ENCODE data around the gene MB. TPM values are rescaled to one million over a fixed set of nuclear protein-coding genes. Genes with fewer than 3 reads are reported as not detected.

MB gene
- total and polyA plus RNA-seq, 9 of the 15 experiments (the other 6 are each of a cell fraction or from before 2014, with no cell fraction given): not detected

GRCh38 chr22:35594686-35595085 lies 22.4 kb downstream of the MB start (continued):
- no peak for TF ChIP-seq FOXK1 (CRISPR knock-in tag; IDR thresholded peaks at IDR 0.05; ENCODE audit: borderline replicate concordance)
- TF ChIP-seq ZNF316 (IDR thresholded peaks at IDR 0.05): no peak

DNA sequence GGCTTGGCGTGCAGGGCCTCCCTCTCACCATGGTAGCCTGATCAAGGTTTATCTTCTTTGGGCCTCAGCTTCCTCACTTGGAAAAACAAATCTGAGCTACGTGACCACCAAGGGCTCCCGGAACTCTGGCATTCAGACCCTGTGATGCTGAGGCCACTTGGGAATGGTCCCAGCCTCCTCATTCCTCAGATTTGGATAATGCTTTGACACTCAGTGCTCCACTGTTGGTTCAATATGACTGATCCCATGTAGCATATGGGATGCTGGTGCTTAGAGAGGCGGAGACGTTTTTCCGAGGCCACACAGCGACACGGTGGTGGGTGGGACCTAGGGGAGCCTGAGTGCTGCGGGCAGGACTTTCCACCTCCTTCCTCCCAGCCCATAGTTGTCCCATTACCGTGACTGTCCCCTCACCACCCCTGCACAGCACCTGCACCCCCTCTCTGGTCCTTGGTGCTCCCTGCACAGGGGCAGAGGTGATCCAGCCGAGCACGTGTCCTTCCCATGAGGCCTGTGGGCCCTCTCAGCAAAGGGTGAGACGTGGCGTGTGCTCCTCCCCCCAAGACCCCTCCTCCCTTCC lies 23.1 kb downstream of the MB start:
- ChIA-PET CTCF (ENCODE audit: low intra/inter-chr PET ratio) (no interaction called here), POLR2A (no interaction called here)
- FAIRE-seq (no peak), DNase-seq (ENCODE audit: extremely low read depth in 1 of 4, low spot score in 3 of 4) (no peak), ATAC-seq (no peak)
- intact Hi-C loops (cut with micrococcal nuclease) (no loop called here), in situ Hi-C loops (cut with MboI) (no loop called here)
- H3K79me2 ChIP-seq (ENCODE audit: control insufficient read depth, insufficient read depth, low read length): no peaks in the 10 kb centered on the region
- H3K4me1 ChIP-seq (replicated peaks in 1 of 2; ENCODE audit: control insufficient read depth in 2 of 2, insufficient read depth in 2 of 2, low read length in 2 of 2): peaks cover 5% of the 10 kb centered on the region in 2 experiments; a peak in 4 of 5 replicates
- BruUV-seq (replicated peaks): no TSS peak
- H3K36me3 ChIP-seq (ENCODE audit: control insufficient read depth, insufficient read depth, low read length): no peaks in the 10 kb centered on the region
- no peak overlapping the region for H3K4me2 ChIP-seq (ENCODE audit: insufficient read depth, low read length)
- no peak overlapping the region for H3K4me3 ChIP-seq
- H4K20me1 ChIP-seq (replicated peaks; ENCODE audit: control insufficient read depth, insufficient read depth, low read length): no peaks in the 10 kb centered on the region
- TF ChIP-seq ZNF263 (CRISPR knock-in tag; IDR thresholded peaks at IDR 0.05; ENCODE audit: borderline replicate concordance) (peak; percentile 82), RFX1 (IDR thresholded peaks at IDR 0.05) (no peak), HBP1 (CRISPR knock-in tag; IDR thresholded peaks at IDR 0.05) (no peak), ETS2 (tag; IDR thresholded peaks at IDR 0.05; ENCODE audit: borderline replicate concordance, poor library complexity, severe bottlenecking) (no peak), HNRNPLL (IDR thresholded peaks at IDR 0.05; ENCODE audit: low read depth, low read length, poor library complexity, severe bottlenecking) (no peak)
- TF ChIP-seq, protein P1, sequence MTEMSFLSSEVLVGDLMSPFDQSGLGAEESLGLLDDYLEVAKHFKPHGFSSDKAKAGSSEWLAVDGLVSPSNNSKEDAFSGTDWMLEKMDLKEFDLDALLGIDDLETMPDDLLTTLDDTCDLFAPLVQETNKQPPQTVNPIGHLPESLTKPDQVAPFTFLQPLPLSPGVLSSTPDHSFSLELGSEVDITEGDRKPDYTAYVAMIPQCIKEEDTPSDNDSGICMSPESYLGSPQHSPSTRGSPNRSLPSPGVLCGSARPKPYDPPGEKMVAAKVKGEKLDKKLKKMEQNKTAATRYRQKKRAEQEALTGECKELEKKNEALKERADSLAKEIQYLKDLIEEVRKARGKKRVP (CRISPR knock-in tag; IDR thresholded peaks at IDR 0.05): no peak
- TF ChIP-seq, protein P2, sequence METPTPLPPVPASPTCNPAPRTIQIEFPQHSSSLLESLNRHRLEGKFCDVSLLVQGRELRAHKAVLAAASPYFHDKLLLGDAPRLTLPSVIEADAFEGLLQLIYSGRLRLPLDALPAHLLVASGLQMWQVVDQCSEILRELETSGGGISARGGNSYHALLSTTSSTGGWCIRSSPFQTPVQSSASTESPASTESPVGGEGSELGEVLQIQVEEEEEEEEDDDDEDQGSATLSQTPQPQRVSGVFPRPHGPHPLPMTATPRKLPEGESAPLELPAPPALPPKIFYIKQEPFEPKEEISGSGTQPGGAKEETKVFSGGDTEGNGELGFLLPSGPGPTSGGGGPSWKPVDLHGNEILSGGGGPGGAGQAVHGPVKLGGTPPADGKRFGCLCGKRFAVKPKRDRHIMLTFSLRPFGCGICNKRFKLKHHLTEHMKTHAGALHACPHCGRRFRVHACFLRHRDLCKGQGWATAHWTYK (CRISPR knock-in tag; IDR thresholded peaks at IDR 0.05): no peak
- TF ChIP-seq, protein P3, sequence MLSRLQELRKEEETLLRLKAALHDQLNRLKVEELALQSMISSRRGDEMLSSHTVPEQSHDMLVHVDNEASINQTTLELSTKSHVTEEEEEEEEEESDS (CRISPR knock-in tag; IDR thresholded peaks at IDR 0.05): no peak
- H2AFZ ChIP-seq (ENCODE audit: low read depth, low read length): no peak overlapping the region
- 3% methylated on average over 5 of the region's 14 CpGs for WGBS (ENCODE audit: insufficient coverage, low coverage, missing lambda C conversion rate)
- peaks cover 0 to 13% of the 10 kb centered on the region in 2 experiments; a peak in 2 of 5 replicates for H3K27me3 ChIP-seq (ENCODE audit: control insufficient read depth in 2 of 2, insufficient read depth in 2 of 2, low read length in 2 of 2)
- H3K9me3 ChIP-seq (replicated peaks; ENCODE audit: control insufficient read depth, insufficient read depth, low read depth, low read length): no peaks in the 10 kb centered on the region
- no peak overlapping the region for H3K9ac ChIP-seq (ENCODE audit: insufficient read depth in 1 of 2, low read depth in 2 of 2, low read length in 2 of 2)
- H3K27ac ChIP-seq (ENCODE audit: extremely low read depth, low read depth, low read length): no peak overlapping the region
- H3K9me1 ChIP-seq (ENCODE audit: control insufficient read depth, insufficient read depth, low read length): no peaks in the 10 kb centered on the region
